Measurements from ENCODE around the gene MED13.
"Not testable (repeated sequence)": the region's sequence is repeated elsewhere in the genome, so short reads cannot be mapped to it uniquely, and the experiment has no call there.

MED13 gene

GRCh38 chr17:62090868-62091267, 25.8 kb upstream of the MED13 start:
- DNase-seq (ENCODE audit: low read depth in 3 of 3, low spot score in 1 of 3): no peak

- no peak for DNase-seq (ENCODE audit: low read depth in 3 of 3, low spot score in 1 of 3)
Observed at GRCh38 chr17:62090021-62090824, 25.1 kb upstream of the MED13 start.

GRCh38 chr17:62089334-62089733, 24.3 kb upstream of the MED13 start:
- DNase-seq (ENCODE audit: low read depth in 3 of 3, low spot score in 1 of 3): no peak

GRCh38 chr17:62086737-62087136, 21.7 kb upstream of the MED13 start:
- DNase-seq (ENCODE audit: low read depth in 3 of 3, low spot score in 1 of 3): no peak

- no peak for DNase-seq (ENCODE audit: low read depth in 3 of 3, low spot score in 1 of 3)
Observed at GRCh38 chr17:62085511-62086408, 20.7 kb upstream of the MED13 start.

- no peak for DNase-seq (ENCODE audit: low read depth in 3 of 3, low spot score in 1 of 3)
Observed at GRCh38 chr17:62084585-62084984, 19.5 kb upstream of the MED13 start.

- DNase-seq (ENCODE audit: low read depth in 3 of 3, low spot score in 1 of 3): no peak
Observed at GRCh38 chr17:62083651-62084050, 18.6 kb upstream of the MED13 start.

GRCh38 chr17:62080647-62081046, 15.6 kb upstream of the MED13 start:
- DNase-seq (ENCODE audit: low read depth in 3 of 3, low spot score in 1 of 3): no peak

GRCh38 chr17:62078009-62078408, 12.9 kb upstream of the MED13 start:
- DNase-seq (ENCODE audit: low read depth in 3 of 3, low spot score in 1 of 3): no peak

- DNase-seq (ENCODE audit: low read depth in 3 of 3, low spot score in 1 of 3): no peak
Observed at GRCh38 chr17:62076864-62077788, 12.0 kb upstream of the MED13 start.

GRCh38 chr17:62075308-62075815, 10.3 kb upstream of the MED13 start:
- DNase-seq (ENCODE audit: low read depth in 3 of 3, low spot score in 1 of 3): no peak

- no peak for DNase-seq (ENCODE audit: low read depth in 3 of 3, low spot score in 1 of 3)
Observed at GRCh38 chr17:62073993-62074392, 8.9 kb upstream of the MED13 start.

- not testable (repeated sequence) for DNase-seq (ENCODE audit: low read depth in 3 of 3, low spot score in 1 of 3)
Observed at GRCh38 chr17:62072855-62073254, 7.8 kb upstream of the MED13 start.

GRCh38 chr17:62070900-62071299, 5.8 kb upstream of the MED13 start:
- DNase-seq (ENCODE audit: low read depth in 3 of 3, low spot score in 1 of 3): no peak

GRCh38 chr17:62067165-62068145, 2.4 kb upstream of the MED13 start:
- DNase-seq (ENCODE audit: low read depth in 3 of 3, low spot score in 1 of 3): no peak

GRCh38 chr17:62065611-62066468, 762 bp upstream of the MED13 start:
- peak; percentile 95 to 96 (median 95) for DNase-seq (ENCODE audit: low read depth in 3 of 3, low spot score in 1 of 3)

GRCh38 chr17:62064029-62064790, 868 bp downstream of the MED13 start:
- DNase-seq (ENCODE audit: low read depth in 3 of 3, low spot score in 1 of 3): no peak

- DNase-seq (ENCODE audit: low read depth in 3 of 3, low spot score in 1 of 3): no peak
Observed at GRCh38 chr17:62062944-62063343, 2.1 kb downstream of the MED13 start.
